Heart left ventricle (tissue), 16 donors: ENCODE results near the gene ABCA1. TPM values are rescaled to one million over a fixed set of nuclear protein-coding genes. Genes with fewer than 3 reads are reported as not detected.
A peak's percentile ranks its signal among the peaks of the same experiment; 100 is the strongest.

Source experiments
- ATAC-seq, 4 donors: fragments of 200-7000 bp; cut with Tn5 transposase; one replicate each; pipeline ENCODE4 v1.9.1; 2020 to 2022; ENCODE audit warnings: moderate library complexity in 4 of 4, mild to moderate bottlenecking in 3 of 4, moderate number of reproducible peaks in 1 of 4
- DNase-seq, 5 donors: peaks; one replicate each; pipeline ENCODE4 v3.0.0-alpha.2; 2020
- H3K27ac ChIP-seq, 12 donors: fragments of 200-600 bp; sonication (generic) in 4 of 12; one replicate each; pipeline versions ENCODE4 v1.5.0 to v1.8.0; 2016 to 2022; ENCODE audit warnings: mild to moderate bottlenecking in 2 of 12
- H3K27me3 ChIP-seq, 9 donors: fragments of 200-600 bp; sonication (generic) in 2 of 9; one replicate each; pipeline versions ENCODE4 v1.5.1 to v1.8.0; 2016 to 2022; ENCODE audit warnings: mild to moderate bottlenecking in 3 of 9
- H3K36me3 ChIP-seq, 9 donors: fragments of 200-600 bp; sonication (generic) in 2 of 9; one replicate each; pipeline versions ENCODE4 v1.5.0 to v1.8.0; 2018 to 2022; ENCODE audit warnings: mild to moderate bottlenecking in 2 of 9
- H3K4me1 ChIP-seq, 12 donors: fragments of 200-600 bp; sonication (generic) in 4 of 12; one replicate each; pipeline versions ENCODE4 v1.5.0 to v1.8.0; 2016 to 2022; ENCODE audit warnings: mild to moderate bottlenecking in 3 of 12
- H3K4me3 ChIP-seq, 12 donors: fragments of 200-600 bp; sonication (generic) in 4 of 12; one replicate each; pipeline versions ENCODE4 v1.5.0 to v1.8.0; 2017 to 2022; ENCODE audit warnings: mild to moderate bottlenecking in 9 of 12, moderate library complexity in 4 of 12
- H3K9me3 ChIP-seq, 12 donors: fragments of 200-600 bp; sonication (generic) in 4 of 12; one replicate each; pipeline versions ENCODE4 v1.5.0 to v1.8.0; 2016 to 2022; ENCODE audit warnings: mild to moderate bottlenecking in 1 of 12
- CTCF ChIP-seq, 12 donors: fragments of 200-600 bp; sonication (generic) in 4 of 12; IDR thresholded peaks; one replicate each; pipeline versions ENCODE4 v1.5.0 to v1.8.0; 2018 to 2022; ENCODE audit warnings: antibody characterized with exemption in 12 of 12, mild to moderate bottlenecking in 5 of 12
- POLR2A ChIP-seq, 2 donors: fragments of 450-650 bp; IDR thresholded peaks; one replicate each; pipeline ENCODE4 v1.6.1; 2017; ENCODE audit warnings: antibody characterized with exemption in 2 of 2, mild to moderate bottlenecking in 2 of 2, moderate library complexity in 2 of 2
- WGBS, 4 donors: extraction: QIAGEN DNeasy Blood & Tissue Kit in 2 of 4; methylation state at CpG; one replicate each; pipeline versions ENCODE4 v1.1.5 to v1.1.7; 2013 to 2018; 5-methylcytosine and 5-hydroxymethylcytosine counted together
- intact Hi-C, 10 donors: fragments of 100-400 bp; cut with DNase I; formaldehyde crosslinking; loops; one replicate each; pipeline versions ENCODE4 v1.11.1 to v1.14.2; 2022
- polyA plus RNA-seq, 2 donors: library from polyadenylated mRNA; stranded (reverse); fragments of 200-250 nt; gene quantifications; one replicate each; pipeline ENCODE4 v1.2.3, GENCODE V29; 2013
- total RNA-seq, 9 donors: library from RNA; depleted of rRNA in 2 of 9; stranded (reverse); fragments of >200 nt in 2 of 9; fragmentation: NEBNext Ultra II Directional in 3 of 9; extraction: Animal tissue kit (Norgen Biotek cat#: 25700) in 3 of 9; gene quantifications; one replicate each; pipeline versions ENCODE4 v1.1.0 to v1.2.4, GENCODE V29; 2016 to 2023
- donor health status: ischemic (EF 13 %, LVEDD 7.1; RV severe dilation, severe dysfunction).
- donor health status: healthy with polysubstance abuse.
- donor health status: DM: no; HTN: yes; CAD: no.
- donor health status: DM: no; HTN: no; CAD: no.
- donor health status: ischemic (EF 25% LVEDD 6.9; RV normal size, moderate dysfunction).
- donor health status: ischemic (EF 25% LVEDD 5.7; RV mildly dilated, moderate dysfunction).
- donor health status: healthy.
- donor health status: DM: yes; HTN: yes; CAD: no.
- donor health status: ischemic (EF 35%, LVEDD 5.7; RV mildly dilated, moderate dysfunction).
- donor health status: nonischemic (EF 11% LVEDD 7.7; RV severe dilation, severe dysfunction).
- donor health status: DM: yes; HTN: yes; CAD: no.
- donor health status: PGD.
- donor health status: ischemic (EF 29% LVEDD 5.4; RV normal size, mild dysfunction).
- donor health status: nonischemic (EF 23%, LVEDD 6.1; RV moderate dilation, normal function).

The ABCA1 gene
- total and polyA plus RNA-seq, 11 donors, result 2.1 to 45.3 (median 10.6) TPM

DNA sequence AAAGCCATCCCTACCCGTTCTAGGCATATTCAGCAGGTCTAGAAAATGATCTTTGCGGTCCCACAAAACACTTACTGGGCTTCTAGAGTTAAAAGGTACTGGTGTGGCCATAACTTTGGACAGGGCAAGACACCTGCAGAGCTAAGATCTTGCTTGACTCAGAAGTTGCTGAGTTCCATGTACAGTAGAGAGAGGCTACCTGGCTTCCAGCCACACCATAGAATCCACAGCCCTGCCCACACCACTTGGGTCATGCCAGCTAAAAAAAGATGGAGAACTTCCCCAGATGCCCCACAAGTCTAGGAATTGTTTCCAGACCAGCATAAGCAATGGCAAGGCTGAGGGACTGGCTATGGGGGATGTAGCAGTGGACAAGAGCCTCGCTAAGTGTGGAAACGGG lies 52.1 kb downstream of the ABCA1 start:
- Histone ChIP-seq H3K36me3 (peaks cover 0 to 51% (median 4%) of the 10 kb centered on the region in 9 donors), H3K27me3 (no peaks in the 10 kb centered on the region), H3K4me1 (peaks cover 0 to 66% (median 28%) of the 10 kb centered on the region in 12 donors), H3K4me3 (no peak overlapping the region), H3K9me3 (no peaks in the 10 kb centered on the region), H3K27ac (no peak overlapping the region)
- 92 to 97% (median 95%) methylated on average over 4 of the region's 4 CpGs for WGBS, 4 donors
- TF ChIP-seq CTCF (IDR thresholded peaks at IDR 0.05) (no peak), POLR2A (IDR thresholded peaks at IDR 0.05) (no peak)
- ATAC-seq (no peak), DNase-seq (no peak)
- intact Hi-C loops, result no loop called here

GRCh38 chr9:104875320-104875719 lies 52.6 kb downstream of the ABCA1 start:
- no peak for ATAC-seq
- WGBS, 4 donors, result 71 to 91% (median 87%) methylated on average over 3 of the region's 3 CpGs
- TF ChIP-seq CTCF (IDR thresholded peaks at IDR 0.05) (no peak), POLR2A (IDR thresholded peaks at IDR 0.05) (no peak)
- no peak for DNase-seq
- Histone ChIP-seq H3K9me3 (no peaks in the 10 kb centered on the region), H3K4me3 (no peak overlapping the region), H3K4me1 (peaks cover 0 to 65% (median 29%) of the 10 kb centered on the region in 12 donors), H3K36me3 (peaks cover 0 to 46% (median 3%) of the 10 kb centered on the region in 9 donors), H3K27ac (no peak overlapping the region), H3K27me3 (no peaks in the 10 kb centered on the region)
- intact Hi-C loops, result no loop called here

DNA sequence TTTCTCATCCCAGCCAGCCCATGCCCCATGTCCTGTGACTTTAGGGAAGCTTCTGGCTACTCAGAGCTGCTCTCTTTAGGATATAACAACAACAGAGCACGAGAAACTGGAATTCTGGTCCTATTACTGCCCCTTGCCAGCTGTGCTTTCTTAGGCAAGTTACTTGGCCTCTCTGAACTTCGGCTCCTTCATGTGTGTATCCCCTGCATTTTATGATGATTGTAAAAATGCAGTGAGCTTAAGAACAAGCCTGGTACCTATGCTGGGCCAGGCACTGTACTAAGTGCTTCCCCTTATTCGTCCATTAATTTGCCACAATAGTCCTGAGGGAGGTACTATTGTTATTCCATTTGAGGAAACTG lies 54.5 kb downstream of the ABCA1 start:
- Histone ChIP-seq H3K36me3 (peaks cover 0 to 29% (median 0%) of the 10 kb centered on the region in 9 donors), H3K4me1 (peaks cover 8 to 66% (median 35%) of the 10 kb centered on the region in 12 donors), H3K27ac (peak overlapping the region in 9 of 12 donors; percentile 28 to 83 (median 49)), H3K27me3 (no peaks in the 10 kb centered on the region), H3K4me3 (no peak overlapping the region), H3K9me3 (no peaks in the 10 kb centered on the region)
- intact Hi-C loops, result no loop called here
- no peak for TF ChIP-seq CTCF (IDR thresholded peaks at IDR 0.05)
- no peak for TF ChIP-seq POLR2A (IDR thresholded peaks at IDR 0.05)
- DNase-seq (no peak), ATAC-seq (no peak)
- WGBS, 4 donors, result 64 to 79% (median 70%) methylated on average over 3 of the region's 3 CpGs

DNA sequence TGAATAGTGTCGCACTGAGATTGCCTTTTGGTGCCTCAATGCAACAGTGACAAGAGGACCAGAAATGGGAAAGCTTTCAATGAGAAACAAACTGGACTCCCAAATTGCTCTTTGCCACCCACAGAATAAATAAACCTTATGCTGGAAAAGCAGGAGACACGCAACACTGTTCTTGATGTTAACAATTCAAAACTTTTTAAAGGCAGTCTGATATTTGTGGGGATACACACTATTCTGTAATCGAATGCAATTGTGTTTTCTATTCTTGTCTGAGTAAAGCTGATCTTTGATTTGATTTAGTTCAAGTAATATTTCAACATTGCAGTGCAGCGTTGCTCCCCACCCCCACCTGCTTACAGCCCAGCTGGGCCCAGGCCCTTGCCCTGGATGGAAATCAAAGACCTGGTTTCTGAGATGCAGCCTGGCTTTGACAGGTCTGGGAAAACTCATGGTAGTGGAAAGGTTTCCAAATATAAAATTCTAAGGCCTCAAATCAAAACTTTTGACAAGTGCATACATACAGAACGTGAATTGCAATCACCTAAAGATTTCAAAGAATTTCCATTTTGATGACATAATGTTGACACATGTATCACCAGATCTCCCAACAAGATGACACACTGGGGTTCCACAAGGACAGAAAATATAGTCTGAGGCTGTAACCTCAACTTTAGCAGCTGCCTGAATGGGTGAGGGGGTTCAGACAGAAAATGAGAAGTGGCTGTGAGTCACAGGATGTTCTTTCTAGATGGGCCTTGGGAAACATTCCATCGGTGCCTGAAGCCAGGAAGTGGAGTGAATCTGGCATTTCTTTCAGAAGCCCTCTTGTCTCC lies 55.1 kb downstream of the ABCA1 start:
- peaks cover 8 to 71% (median 39%) of the 10 kb centered on the region in 12 donors for H3K4me1 ChIP-seq
- WGBS, 4 donors, result 52 to 56% (median 54%) methylated on average over 6 of the region's 6 CpGs
- no peaks in the 10 kb centered on the region for H3K9me3 ChIP-seq
- ATAC-seq (peak; percentile 12 to 58 (median 40)), DNase-seq (peak in 4 of 5 donors; percentile 26 to 55 (median 41))
- no peak overlapping the region for H3K4me3 ChIP-seq
- intact Hi-C loops, result no loop called here
- H3K27me3 ChIP-seq, result no peaks in the 10 kb centered on the region
- H3K36me3 ChIP-seq, result peaks cover 0 to 24% (median under 1%) of the 10 kb centered on the region in 9 donors
- no peak for TF ChIP-seq CTCF (IDR thresholded peaks at IDR 0.05)
- no peak for TF ChIP-seq POLR2A (IDR thresholded peaks at IDR 0.05)
- H3K27ac ChIP-seq, result peak overlapping the region in 9 of 12 donors; percentile 28 to 83 (median 49)
